HG02623 (cell line): ENCODE data around the gene NTSR1.

Source experiments
- ATAC-seq: cut with Tn5 transposase; IDR thresholded peaks from one replicate; pipeline ENCODE4 v1.9.1; 2021; ENCODE audit warnings: moderate library complexity; ENCODE audit not compliant: unreplicated experiment

NTSR1 gene

DNA sequence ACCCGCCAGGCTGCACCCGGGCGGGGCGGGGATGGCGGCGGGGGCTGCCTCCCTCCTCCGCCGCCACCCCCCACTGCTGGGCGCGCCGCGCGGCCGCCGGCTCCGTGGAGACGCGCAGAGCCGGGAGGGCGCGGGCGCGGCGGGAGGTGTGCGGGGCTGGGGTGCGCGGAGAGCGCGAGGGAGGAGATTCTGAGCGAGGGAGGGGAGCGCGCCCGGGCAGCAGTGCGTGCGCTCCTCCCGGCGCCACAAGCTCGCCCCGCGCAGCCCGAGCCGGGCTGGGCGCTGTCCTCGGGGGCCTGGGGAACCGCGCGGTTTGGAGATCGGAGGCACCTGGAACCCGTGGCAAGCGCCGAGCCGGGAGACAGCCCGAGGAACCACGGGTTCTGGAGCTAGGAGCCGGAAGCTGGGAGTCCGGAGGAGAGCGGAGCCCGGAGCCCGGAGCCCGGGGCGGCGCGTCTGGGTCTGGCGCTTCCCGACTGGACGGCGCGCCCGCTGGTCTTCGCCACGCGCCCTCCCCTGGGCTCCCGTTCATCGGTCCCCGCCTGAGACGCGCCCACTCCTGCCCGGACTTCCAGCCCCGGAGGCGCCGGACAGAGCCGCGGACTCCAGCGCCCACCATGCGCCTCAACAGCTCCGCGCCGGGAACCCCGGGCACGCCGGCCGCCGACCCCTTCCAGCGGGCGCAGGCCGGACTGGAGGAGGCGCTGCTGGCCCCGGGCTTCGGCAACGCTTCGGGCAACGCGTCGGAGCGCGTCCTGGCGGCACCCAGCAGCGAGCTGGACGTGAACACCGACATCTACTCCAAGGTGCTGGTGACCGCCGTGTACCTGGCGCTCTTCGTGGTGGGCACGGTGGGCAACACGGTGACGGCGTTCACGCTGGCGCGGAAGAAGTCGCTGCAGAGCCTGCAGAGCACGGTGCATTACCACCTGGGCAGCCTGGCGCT, at the start of gene NTSR1:
TSS of gene NTSR1 (plus strand) at position 246 of the 946 bp plus-strand sequence. CDS start at position 618, 372 bp downstream.
- no peak for ATAC-seq

DNA sequence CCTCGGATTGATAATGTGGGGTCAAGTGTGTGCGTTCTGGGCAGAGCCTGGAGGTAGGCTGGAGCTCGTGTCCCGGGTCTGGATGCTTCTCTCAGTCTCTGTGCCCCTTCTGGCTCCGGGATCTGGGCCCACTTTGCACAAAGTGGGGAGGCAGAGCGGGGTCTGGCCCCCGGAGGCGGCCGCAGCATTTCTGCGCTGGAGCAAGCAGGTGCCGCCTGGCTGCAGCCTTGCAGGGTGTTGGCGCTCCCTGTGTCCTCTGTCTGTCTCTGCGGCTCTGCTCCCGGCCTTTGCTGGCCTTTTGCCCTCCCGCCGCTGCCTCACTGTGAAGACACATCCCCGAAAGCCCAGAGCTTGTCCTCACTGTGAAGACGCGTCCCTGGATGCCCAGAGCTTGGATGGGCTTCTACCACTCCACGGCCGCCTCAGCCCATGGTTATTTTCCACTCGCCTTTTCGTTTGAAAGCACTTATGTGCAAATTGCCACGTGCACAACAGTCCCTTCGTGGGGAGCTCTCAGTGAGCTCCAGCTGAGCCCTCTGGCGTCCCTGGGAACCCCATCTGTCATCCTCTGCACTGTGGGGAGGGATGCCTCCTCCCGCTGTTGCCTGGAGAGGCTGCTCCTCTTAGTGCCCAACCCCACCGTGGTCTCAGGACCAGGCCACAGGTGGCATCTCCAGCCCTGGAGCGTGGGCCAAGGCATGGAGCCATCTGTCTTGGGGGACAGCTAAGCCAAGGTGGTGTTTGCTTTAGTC, 49.0 kb upstream of the NTSR1 start:
- no peak for ATAC-seq

DNA sequence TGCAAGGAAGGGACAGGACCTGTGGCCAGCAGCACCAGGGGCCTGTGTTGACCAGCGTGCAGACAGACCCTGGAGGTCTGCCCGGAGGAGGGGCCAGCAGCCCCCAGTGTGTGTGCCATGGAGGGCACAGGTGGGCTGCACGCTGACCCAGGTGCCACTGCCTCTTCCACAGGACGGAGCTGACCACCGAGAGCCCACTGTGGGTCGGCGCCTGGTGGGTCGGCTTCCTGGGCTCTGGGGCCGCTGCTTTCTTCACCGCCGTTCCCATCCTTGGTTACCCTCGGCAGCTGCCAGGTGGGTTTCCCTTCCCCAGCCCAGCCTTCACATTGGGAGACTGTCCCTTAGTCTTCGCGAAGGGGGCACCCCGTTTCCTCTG, 48.4 kb upstream of the NTSR1 start:
- ATAC-seq, result no peak

DNA sequence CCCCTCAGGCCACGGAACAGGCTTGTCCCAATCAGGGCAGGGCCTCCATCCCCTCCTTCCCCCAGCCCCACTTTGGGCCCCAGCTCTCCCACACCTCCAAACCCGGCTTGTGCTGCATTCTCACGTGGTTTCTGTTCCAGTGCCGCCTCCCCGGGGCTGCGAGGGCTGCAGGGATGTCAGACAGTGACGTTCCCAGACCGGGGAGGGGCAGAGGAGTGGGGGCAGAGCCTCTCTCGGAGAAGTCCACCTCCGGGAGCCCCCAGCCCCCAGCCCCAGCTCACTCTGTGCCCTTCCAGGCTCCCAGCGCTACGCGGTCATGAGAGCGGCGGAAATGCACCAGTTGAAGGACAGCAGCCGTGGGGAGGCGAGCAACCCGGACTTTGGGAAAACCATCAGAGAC, 47.9 kb upstream of the NTSR1 start:
- no peak for ATAC-seq

DNA sequence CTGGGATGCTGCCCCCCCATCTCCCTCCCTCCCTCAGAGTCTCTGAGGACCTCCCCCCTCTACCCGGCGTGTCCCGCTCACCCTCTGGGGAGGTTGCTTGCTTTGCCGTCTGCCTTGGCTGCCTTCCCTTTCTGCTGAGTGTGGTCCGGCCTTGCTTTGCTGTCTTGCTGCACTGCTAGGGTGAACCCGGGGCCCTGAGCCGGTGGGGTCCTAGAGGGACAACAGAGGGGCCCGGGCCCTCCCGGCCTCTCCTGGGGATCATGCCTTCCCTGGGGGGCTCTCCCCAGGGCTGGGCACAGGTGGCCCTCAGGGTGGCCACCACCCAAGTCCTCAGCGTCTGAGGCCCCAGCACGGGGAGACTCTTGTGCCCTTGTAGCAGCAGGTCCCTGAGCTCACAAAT, 47.0 kb upstream of the NTSR1 start:
- ATAC-seq, result no peak

DNA sequence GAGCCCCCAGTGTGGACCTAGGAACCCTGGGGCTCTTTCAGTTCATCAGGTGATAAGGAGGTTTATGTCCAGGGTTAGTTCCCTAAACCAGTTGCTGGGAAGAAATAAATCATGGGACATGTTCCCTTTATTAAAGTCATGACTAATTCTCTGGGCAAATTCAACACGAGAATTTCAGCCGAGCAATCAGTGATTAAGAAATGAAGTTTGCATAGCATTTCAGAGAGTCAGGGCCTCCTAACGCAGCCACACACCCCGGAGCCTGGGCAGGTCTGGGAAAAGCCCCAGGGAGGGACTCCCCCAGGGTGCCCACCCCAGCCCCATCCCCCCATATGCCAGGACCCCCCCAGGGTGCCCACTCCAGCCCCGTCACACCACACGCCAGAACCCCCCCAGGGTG, 46.2 kb upstream of the NTSR1 start:
- ATAC-seq, result no peak

DNA sequence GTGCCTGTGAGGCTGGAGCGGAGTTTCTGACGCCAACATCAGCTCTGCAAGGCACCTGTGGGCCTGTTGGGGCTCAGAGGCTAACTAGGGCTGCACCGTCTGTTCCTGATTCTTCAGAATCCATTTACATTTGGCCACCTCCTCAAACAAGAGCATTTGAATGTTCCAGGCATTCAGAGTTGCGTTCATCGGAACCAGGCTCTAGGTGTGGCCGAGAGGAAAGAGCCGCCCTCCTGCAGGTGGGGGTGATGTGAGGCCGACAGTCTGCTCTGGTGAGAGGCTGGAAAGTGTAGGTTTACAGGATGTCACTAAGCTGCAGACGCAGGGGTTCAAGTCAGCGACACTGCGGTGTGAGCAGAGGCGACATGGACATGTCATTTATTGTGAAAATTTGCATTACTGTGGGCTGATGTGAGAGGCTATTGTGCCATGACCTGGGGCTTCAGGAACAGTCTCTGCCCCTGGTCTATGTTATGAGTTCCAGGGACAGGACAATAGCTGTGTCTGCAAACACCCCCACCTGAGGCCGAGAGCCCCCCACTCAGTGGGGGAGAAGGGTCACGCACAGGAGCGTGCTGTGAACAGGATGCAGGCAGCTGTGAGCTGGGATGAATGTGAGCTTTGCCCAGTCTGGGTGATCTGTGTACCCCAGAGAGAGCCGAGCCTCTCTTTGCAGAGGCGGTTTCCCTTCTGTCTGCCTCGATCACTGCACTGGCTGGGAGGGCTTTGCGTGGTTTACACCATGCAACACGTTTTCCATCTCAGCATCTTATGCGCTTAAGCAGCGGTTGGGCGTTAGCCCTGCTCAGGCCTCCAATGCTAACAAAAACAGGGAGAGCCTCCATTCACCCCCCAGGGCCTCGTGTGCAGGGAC, 45.3 kb upstream of the NTSR1 start:
- no peak for ATAC-seq

DNA sequence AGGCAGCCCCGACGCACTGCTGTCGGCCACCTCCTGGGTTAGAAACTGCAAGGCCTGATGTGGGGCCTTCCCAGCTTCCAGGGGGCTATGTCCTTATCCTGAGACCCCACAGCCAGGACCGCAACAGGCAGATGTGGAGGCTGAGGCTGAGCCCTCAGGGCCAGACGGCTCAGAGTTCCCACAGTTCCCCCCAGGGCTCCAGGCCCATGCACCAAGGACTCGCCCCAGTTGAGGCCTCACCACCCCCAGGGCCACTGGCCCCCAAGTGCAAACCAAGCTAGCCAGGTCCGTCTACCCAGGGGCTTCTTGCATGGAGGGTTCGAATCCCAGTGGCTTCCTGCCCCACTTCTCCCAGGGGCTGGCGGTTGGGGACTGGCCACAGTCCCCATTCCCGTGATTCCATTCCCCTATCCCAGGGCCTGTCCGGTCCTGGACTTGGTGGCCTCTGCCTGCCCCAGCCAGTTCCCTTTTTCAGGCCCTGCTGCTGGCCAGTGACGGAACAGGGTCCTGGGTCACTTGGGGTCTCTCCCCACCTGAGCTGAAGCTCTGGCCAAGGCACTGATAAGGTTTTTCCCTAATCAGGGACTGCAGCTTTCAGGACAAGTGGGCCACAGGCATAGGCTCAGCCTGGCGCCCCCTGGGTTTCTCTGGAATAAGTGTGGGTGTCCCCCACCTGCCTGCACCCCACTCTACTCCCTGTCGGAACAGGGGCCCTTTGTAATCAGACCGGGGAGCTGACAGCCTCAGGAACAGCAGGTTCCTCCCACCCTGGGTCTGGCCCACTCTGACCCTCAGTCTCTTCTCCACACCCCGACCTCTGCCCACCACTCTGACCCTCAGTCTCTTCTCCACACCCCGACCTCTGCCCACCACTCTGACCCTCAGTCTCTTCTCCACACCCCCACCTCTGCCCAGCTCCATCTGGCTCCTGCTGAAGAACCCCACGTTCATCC, 44.3 kb upstream of the NTSR1 start:
- no peak for ATAC-seq

DNA sequence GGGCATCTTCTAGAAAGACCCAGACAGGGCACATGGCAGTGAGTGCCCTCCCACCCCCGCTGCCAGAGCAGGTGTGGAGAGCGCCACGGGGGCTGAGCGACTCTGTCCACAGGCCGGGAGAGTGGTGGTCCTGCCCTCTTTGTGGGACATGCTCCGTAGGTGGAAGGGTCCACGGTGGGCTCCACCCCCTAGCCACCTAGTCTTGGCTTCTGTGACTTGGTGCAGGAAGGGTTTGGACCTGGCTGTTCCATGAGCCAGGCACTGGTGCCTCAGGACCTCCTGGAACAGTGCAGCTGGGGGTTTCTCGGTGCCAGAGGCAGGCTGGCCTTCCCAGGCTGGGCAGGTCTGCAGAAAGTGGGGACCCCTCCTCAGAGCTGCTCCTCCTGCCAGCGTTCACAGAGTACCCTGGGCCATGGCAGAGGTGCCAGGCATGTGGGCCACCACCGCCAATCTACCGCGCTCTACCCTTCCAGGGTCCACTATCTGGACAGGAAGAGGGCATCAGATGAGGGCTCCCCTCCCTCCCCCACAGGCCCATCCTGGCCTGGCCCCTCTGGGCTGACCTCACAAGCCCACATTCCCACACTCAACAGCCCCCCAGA, 43.4 kb upstream of the NTSR1 start:
- no peak for ATAC-seq

DNA sequence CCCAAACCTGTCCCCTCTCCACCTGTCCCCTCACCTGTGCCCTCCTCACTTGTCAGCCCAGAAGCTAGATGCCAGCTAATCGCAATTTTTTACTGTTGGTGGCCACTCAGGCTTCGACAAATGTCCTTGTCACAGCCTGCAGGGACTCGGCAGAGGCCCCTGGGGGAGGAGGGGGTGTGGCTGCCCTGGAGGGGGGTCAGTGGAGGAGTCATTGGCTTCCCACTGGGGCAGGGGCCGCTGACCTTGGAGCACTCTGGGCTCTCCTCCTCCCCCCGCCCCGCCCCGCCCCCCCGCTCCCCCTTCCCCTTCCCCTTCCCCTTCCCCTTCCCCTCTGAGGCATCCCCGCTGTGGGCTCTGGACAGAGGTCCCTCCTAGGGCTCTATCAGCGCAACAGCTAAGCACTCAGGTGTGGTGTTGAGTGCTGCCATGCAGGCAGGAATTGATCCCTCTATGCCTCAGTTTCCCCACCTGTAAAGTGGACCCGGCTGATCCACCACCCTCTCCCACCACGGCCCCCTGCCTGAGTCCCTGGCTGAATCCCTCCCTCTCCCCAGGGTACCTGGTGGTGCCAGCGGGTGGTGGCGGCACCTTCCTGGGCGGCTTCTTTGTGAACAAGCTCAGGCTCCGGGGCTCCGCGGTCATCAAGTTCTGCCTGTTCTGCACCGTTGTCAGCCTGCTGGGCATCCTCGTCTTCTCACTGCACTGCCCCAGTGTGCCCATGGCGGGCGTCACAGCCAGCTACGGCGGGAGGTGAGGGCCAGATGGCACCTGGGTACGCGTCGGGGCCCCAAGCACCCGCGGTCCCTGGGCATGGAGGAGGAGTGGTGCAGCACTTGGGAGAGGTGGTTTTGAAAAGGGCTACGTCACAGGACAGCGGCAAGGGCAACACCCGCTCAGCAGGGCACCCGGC, 42.6 kb upstream of the NTSR1 start:
- ATAC-seq, result no peak

DNA sequence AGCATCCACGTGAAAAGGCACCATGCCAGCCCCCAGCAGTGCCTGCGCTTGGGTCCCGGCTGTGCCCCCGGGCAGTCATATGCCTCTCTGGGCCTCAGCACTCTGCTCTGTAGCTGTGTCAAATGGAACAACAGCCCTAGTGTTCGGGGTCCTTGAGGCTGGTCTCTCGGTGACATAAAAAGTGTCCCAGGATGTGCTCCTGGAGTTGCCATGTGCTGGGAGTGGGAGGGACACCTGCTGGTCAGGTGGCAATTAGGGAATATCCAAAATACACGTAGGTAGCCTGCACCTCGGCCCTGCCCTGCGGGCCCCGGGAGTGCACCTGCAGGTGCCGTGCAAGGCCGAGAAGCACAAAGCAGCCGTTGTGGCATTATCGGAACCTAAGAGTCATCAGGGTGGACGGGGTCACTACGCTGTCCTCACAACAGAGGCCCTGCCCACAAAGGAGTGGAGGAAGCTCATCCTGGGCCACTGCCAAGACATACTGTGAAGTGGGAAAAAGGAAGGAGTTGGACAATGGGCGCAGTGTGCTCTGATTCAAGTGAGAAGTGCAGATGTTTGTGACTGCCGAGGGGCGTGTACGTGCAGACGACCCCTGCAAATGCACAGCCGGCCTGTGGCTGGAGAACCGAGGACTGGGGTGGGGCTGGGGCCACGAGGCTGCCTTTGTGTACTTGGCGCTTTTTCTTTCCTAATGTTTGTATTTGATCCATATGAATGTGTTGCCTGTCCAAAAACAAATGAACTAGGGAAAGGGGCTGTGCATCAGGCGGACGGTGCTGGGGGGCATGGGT, 41.7 kb upstream of the NTSR1 start:
- ATAC-seq, result no peak

DNA sequence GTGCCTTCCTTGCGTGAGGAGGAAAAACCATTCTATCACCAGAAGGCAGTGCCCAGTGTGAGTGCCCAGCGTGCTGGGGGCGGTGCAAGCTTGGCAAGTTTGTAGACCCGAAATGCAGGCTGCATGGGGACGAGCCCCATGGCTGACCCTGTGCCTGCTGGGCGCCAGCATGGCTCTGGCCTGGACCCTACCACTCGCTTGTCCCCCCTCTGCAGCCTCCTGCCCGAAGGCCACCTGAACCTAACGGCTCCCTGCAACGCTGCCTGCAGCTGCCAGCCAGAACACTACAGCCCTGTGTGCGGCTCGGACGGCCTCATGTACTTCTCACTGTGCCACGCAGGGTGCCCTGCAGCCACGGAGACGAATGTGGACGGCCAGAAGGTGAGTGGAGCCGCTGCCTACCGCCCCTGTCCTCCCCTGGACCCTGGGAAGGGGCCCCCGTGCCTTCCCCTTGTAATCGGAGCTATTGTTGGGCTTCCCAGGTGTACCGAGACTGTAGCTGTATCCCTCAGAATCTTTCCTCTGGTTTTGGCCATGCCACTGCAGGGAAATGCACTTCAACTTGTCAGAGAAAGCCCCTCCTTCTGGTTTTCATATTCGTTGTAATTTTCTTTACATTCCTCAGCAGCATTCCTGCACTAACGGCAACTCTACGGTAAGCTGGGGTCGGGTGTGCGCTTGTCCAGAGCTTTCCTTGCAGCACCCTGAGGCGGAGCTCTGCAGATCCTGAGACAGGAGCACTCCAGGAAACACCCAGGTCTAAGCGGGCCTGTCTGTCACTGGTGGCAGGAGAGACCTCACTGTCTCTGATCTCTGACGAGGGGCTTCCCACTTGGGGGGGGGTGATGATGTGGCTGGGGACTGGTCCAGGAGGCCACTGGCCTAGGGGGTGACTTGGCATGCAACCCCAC, 40.9 kb upstream of the NTSR1 start:
- ATAC-seq, result no peak

DNA sequence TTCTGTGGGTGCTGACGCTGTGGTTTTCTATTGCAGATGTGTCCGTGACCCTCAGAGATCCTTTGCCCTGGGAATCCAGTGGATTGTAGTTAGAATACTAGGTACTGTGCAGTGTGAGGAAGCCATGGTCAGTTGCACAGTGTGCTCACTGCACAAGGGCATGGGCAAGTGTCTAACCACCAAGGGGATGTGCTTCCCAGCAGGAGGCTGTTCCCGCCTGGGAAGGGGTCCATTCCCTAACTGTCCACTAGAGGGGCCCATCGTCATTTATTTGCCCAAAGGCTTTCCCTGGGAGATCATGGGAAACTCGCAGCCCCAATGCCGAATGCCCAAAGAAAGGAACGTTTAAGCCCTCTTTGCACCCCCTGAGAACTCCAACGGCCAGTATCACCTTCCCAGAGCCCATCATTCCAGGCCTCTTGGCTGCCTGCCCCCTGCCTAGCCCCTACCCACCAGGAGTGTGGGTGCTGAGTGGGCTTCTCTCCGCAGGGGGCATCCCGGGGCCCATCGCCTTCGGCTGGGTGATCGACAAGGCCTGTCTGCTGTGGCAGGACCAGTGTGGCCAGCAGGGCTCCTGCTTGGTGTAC, 40.1 kb upstream of the NTSR1 start:
- no peak for ATAC-seq

DNA sequence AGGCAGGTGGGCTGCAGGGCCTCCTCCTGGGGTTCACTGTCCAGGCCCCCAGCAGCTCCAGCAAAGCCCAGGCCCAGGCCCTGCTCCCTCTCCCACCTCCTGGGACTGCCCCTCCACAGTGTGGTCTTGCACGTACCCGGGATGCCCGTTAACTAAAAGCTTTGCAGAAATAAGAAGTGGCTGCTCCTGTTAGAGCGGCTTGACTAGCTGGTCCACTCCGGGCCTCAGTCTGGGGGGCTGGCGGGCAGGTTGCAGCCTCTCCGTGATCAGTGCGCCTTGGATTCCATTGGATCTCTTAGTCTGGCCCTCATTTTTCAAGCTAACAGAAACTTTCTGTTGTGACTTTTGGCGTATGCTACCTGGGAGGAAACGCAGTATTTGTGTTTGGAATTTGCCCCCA, 39.4 kb upstream of the NTSR1 start:
- no peak for ATAC-seq

DNA sequence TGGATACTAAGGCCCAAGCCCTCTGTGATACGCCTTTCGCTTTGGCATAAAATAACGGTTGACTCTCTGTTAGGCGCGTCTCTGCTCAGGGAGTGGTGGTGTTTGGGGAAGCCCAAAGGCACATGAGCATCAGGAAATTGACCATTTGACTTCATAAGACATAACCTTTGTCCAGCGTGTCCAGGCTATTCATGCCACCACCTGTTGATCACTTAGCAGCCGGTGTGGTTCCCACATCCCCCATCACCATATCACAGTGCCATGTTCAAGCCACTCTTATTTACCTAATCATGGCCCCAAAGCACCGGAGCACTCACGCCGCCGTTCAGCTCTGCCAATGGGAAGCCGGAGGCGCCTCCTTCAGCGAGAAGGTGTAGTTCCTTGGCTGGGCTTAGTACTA, 38.5 kb upstream of the NTSR1 start:
- no peak for ATAC-seq

DNA sequence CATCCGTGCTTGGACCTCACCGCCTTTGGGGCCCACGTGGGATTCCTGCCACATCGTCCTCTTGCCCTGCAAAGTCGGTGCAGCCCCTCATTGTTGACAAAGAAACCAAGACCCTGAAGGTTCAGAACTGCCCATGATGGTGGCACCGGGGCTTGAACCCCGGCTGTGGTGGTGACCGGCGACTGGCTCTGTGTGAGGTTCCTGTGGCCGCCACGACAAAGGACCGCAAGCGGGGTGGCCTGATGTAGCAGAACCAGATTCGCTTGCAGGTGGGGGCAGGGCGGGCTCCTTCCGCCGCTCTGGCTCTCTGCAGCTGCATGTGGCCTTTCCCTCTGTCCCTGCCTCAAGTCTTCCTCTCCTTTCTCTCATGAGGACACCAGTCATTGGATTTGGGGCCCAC, 37.6 kb upstream of the NTSR1 start:
- ATAC-seq, result no peak
